ENCODE results near the gene MYLK3. TPM values are rescaled to one million over a fixed set of nuclear protein-coding genes. Genes with fewer than 3 reads are reported as not detected.

Gene MYLK3
- total RNA-seq, 4 donors from 2014 or later = not detected

- DNase-seq = no peak
- intact Hi-C loops (cut with DNase I; ENCODE audit: low total_unique reads) (no loop called here), in situ Hi-C loops (cut with MboI; ENCODE audit: low pct_ligation_motif_present in 1 of 4, low pct_unique_long_range_greater_than_20kb in 1 of 4, low sequenced_read_pairs in 3 of 4) (loop anchor here in 2 of 4 donors (25.0 kb wide), 1 partner anchor 275 kb away; no protein-coding TSS in a partner anchor)
- Histone ChIP-seq H3K27ac (no peak overlapping the region), H3K4me3 (no peak overlapping the region), H3K27me3 (no peaks in the 10 kb centered on the region), H3K36me3 (peaks cover 0 to 44% (median 19%) of the 10 kb centered on the region in 4 donors), H3K4me1 (no peaks in the 10 kb centered on the region), H3K9me3 (no peaks in the 10 kb centered on the region)
- WGBS, 2 donors (ENCODE audit: low coverage in 1 of 2) = 0 to 66% methylated on average over 1 to 4 of the region's 4 CpGs
- no peak for TF ChIP-seq EP300 (IDR thresholded peaks at IDR 0.05; ENCODE audit: low read depth)
- TF ChIP-seq CTCF (IDR thresholded peaks at IDR 0.05) = no peak
- TF ChIP-seq POLR2A (IDR thresholded peaks at IDR 0.05) = no peak
- no peak for TF ChIP-seq POLR2AphosphoS5 (IDR thresholded peaks at IDR 0.05)
Observed at GRCh38 chr16:46662123-46662522, 86.0 kb downstream of the MYLK3 start.

DNA sequence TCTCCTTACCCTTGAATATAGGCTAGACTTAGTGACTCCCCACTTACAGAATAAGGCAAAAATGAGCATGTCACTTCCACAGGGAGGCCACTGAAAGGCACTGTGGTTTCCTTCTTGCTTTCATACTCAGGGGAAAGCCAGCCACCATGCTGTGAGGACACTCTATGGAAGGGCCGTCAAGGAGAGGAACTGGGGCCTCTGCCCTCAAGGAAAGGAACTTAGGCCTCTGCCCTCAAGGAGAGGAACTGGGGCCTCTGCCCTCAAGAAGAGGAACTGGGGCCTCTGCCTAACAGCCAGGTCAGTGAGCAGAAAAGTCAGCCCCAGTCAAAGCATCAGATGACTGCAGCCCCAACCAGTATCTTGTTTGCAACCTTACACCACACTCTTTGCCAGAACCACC is 89.2 kb downstream of the MYLK3 start:
- DNase-seq = peak; percentile 12
- no peaks in the 10 kb centered on the region for H3K4me1 ChIP-seq
- no peak overlapping the region for H3K27ac ChIP-seq
- no peak overlapping the region for H3K4me3 ChIP-seq
- intact Hi-C loops (cut with DNase I; ENCODE audit: low total_unique reads) (no loop called here), in situ Hi-C loops (cut with MboI; ENCODE audit: low pct_ligation_motif_present in 1 of 4, low pct_unique_long_range_greater_than_20kb in 1 of 4, low sequenced_read_pairs in 3 of 4) (loop anchor here in 2 of 4 donors (25.0 kb wide), 1 partner anchor 278 kb away; no protein-coding TSS in a partner anchor)
- no peaks in the 10 kb centered on the region for H3K9me3 ChIP-seq
- H3K36me3 ChIP-seq = peaks cover 0 to 27% (median 12%) of the 10 kb centered on the region in 4 donors
- TF ChIP-seq CTCF (IDR thresholded peaks at IDR 0.05) (no peak), POLR2A (IDR thresholded peaks at IDR 0.05) (no peak), POLR2AphosphoS5 (IDR thresholded peaks at IDR 0.05) (no peak), EP300 (IDR thresholded peaks at IDR 0.05; ENCODE audit: low read depth) (no peak)
- WGBS, 2 donors (ENCODE audit: low coverage in 1 of 2) = 40 to 54% methylated on average over 1 of the region's 1 CpG
- no peaks in the 10 kb centered on the region for H3K27me3 ChIP-seq

Other genes with a start within 250 kb of the MYLK3 start
- 1 to 10 TPM in 1 of 4 donors, under 1 TPM in 2, not detected in 1; 0.27 to 6.8 (median 0.79) TPM for gene SHCBP1, start 127.0 kb downstream of the MYLK3 start, total RNA-seq
- gene VPS35, start 59.2 kb downstream of the MYLK3 start, total RNA-seq = 100 to 1,000 TPM in 1 of 4 donors, 10 to 100 TPM in 3; 63.2 to 102 (median 72.1) TPM
- gene ORC6, start 58.7 kb downstream of the MYLK3 start, total RNA-seq = 1 to 10 TPM in 2 of 4 donors, under 1 TPM in 1, not detected in 1; 0.60 to 4.9 (median 2.7) TPM
- 10 to 100 TPM in 1 of 4 donors, 1 to 10 TPM in 1, under 1 TPM in 2; 0.20 to 10.6 (median 4.4) TPM for gene C16orf87, start 82.8 kb upstream of the MYLK3 start, total RNA-seq
- gene GPT2, start 136.0 kb upstream of the MYLK3 start, total RNA-seq = 10 to 100 TPM; 10.9 to 29.5 (median 16.9) TPM
- 10 to 100 TPM; 17.1 to 53.2 (median 39.2) TPM for gene DNAJA2, start 225.3 kb upstream of the MYLK3 start, total RNA-seq